ENCODE measurements around the gene RABEP2.
"Not testable (repeated sequence)": the region's sequence is repeated elsewhere in the genome, so short reads cannot be mapped to it uniquely, and the experiment has no call there.

Gene RABEP2

GRCh38 chr16:28884045-28884444, 41.0 kb downstream of the RABEP2 start:
- Histone ChIP-seq H4K20me1 (ENCODE audit: insufficient read depth, low read length) (no peaks in the 10 kb centered on the region), H3K27ac (ENCODE audit: low read length) (no peak overlapping the region), H3K4me1 (ENCODE audit: insufficient read depth, low read length) (peaks cover 13% of the 10 kb centered on the region), H3K36me3 (ENCODE audit: insufficient read depth, low read length) (peaks cover 3% of the 10 kb centered on the region; the same call in 1 of the 2 replicates), H3K27me3 (ENCODE audit: insufficient read depth, low read length, poor library complexity) (no peaks in the 10 kb centered on the region), H2AFZ (ENCODE audit: low read depth, low read length) (no peak overlapping the region), H3K4me3 (ENCODE audit: low read depth in 1 of 2, low read length in 2 of 2) (no peak overlapping the region), H3K9me3 (ENCODE audit: insufficient read depth, low read length, severe bottlenecking) (no peaks in the 10 kb centered on the region), H3K9ac (ENCODE audit: low read depth, low read length) (no peak overlapping the region), H3K79me2 (ENCODE audit: insufficient read depth, low read length) (peaks cover 6% of the 10 kb centered on the region), H3K4me2 (ENCODE audit: insufficient read depth, low read length) (no peak overlapping the region)
- no peak for TF ChIP-seq EZH2 (IDR thresholded peaks at IDR 0.05; ENCODE audit: borderline replicate concordance, low read depth, low read length, severe bottlenecking)
- no peak for TF ChIP-seq CTCF (IDR thresholded peaks at IDR 0.05; ENCODE audit: borderline replicate concordance, extremely low read depth, low read length, poor library complexity, severe bottlenecking)
- DNase-seq (no peak), ATAC-seq (ENCODE audit: insufficient read depth, low read depth) (no peak)

- Histone ChIP-seq H2AFZ (ENCODE audit: low read depth, low read length) (no peak overlapping the region), H3K9me3 (ENCODE audit: insufficient read depth, low read length, severe bottlenecking) (no peaks in the 10 kb centered on the region), H3K9ac (ENCODE audit: low read depth, low read length) (no peak overlapping the region), H3K4me3 (ENCODE audit: low read depth in 1 of 2, low read length in 2 of 2) (no peak overlapping the region), H3K4me1 (ENCODE audit: insufficient read depth, low read length) (peaks cover 19% of the 10 kb centered on the region), H3K27ac (ENCODE audit: low read length) (no peak overlapping the region), H3K4me2 (ENCODE audit: insufficient read depth, low read length) (no peak overlapping the region), H4K20me1 (ENCODE audit: insufficient read depth, low read length) (no peaks in the 10 kb centered on the region), H3K79me2 (ENCODE audit: insufficient read depth, low read length) (peaks cover 7% of the 10 kb centered on the region), H3K36me3 (ENCODE audit: insufficient read depth, low read length) (no peaks in the 10 kb centered on the region; the same call in 1 of the 2 replicates), H3K27me3 (ENCODE audit: insufficient read depth, low read length, poor library complexity) (no peaks in the 10 kb centered on the region)
- no peak for ATAC-seq (ENCODE audit: insufficient read depth, low read depth)
- no peak for TF ChIP-seq CTCF (IDR thresholded peaks at IDR 0.05; ENCODE audit: borderline replicate concordance, extremely low read depth, low read length, poor library complexity, severe bottlenecking)
- no peak for TF ChIP-seq EZH2 (IDR thresholded peaks at IDR 0.05; ENCODE audit: borderline replicate concordance, low read depth, low read length, severe bottlenecking)
- no peak for DNase-seq
These were observed 41.6 kb downstream of the RABEP2 start for GRCh38 chr16:28883221-28883996.

- ATAC-seq (ENCODE audit: insufficient read depth, low read depth), result no peak
- Histone ChIP-seq H3K4me2 (ENCODE audit: insufficient read depth, low read length) (no peak overlapping the region), H3K4me1 (ENCODE audit: insufficient read depth, low read length) (peaks cover 23% of the 10 kb centered on the region), H3K9ac (ENCODE audit: low read depth, low read length) (no peak overlapping the region), H4K20me1 (ENCODE audit: insufficient read depth, low read length) (no peaks in the 10 kb centered on the region), H3K9me3 (ENCODE audit: insufficient read depth, low read length, severe bottlenecking) (no peaks in the 10 kb centered on the region), H2AFZ (ENCODE audit: low read depth, low read length) (no peak overlapping the region), H3K79me2 (ENCODE audit: insufficient read depth, low read length) (peaks cover 7% of the 10 kb centered on the region), H3K27ac (ENCODE audit: low read length) (no peak overlapping the region), H3K36me3 (ENCODE audit: insufficient read depth, low read length) (no peaks in the 10 kb centered on the region; the same call in 1 of the 2 replicates), H3K27me3 (ENCODE audit: insufficient read depth, low read length, poor library complexity) (no peaks in the 10 kb centered on the region), H3K4me3 (ENCODE audit: low read depth in 1 of 2, low read length in 2 of 2) (no peak overlapping the region)
- TF ChIP-seq EZH2 (IDR thresholded peaks at IDR 0.05; ENCODE audit: borderline replicate concordance, low read depth, low read length, severe bottlenecking) (no peak), CTCF (IDR thresholded peaks at IDR 0.05; ENCODE audit: borderline replicate concordance, extremely low read depth, low read length, poor library complexity, severe bottlenecking) (no peak)
- no peak for DNase-seq
These were observed 42.4 kb downstream of the RABEP2 start for GRCh38 chr16:28882551-28883160.

- not testable (repeated sequence) for H3K4me2 ChIP-seq (ENCODE audit: insufficient read depth, low read length); DNase-seq; H3K9me3 ChIP-seq (ENCODE audit: insufficient read depth, low read length, severe bottlenecking); H3K9ac ChIP-seq (ENCODE audit: low read depth, low read length); H2AFZ ChIP-seq (ENCODE audit: low read depth, low read length); ATAC-seq (ENCODE audit: insufficient read depth, low read depth); H3K27ac ChIP-seq (ENCODE audit: low read length); H3K36me3 ChIP-seq (ENCODE audit: insufficient read depth, low read length); H3K4me3 ChIP-seq (ENCODE audit: low read depth in 1 of 2, low read length in 2 of 2); H3K79me2 ChIP-seq (ENCODE audit: insufficient read depth, low read length); H4K20me1 ChIP-seq (ENCODE audit: insufficient read depth, low read length); H3K27me3 ChIP-seq (ENCODE audit: insufficient read depth, low read length, poor library complexity)
- peaks cover 23% of the 10 kb centered on the region for H3K4me1 ChIP-seq (ENCODE audit: insufficient read depth, low read length)
These were observed 43.5 kb downstream of the RABEP2 start for GRCh38 chr16:28881565-28881964.

All from DND-41 (cell line).